CD14-positive monocyte (primary cell): ENCODE data around the gene KRT76. TPM values are rescaled to one million over a fixed set of nuclear protein-coding genes. Genes with fewer than 3 reads are reported as not detected.

Experiments used
- DNase-seq, 3 donors: peaks; one replicate each; pipeline ENCODE4 v3.0.0-alpha.2; 2011 to 2022
- H2AFZ ChIP-seq: 2 replicates; pipeline ENCODE4 v1.6.0; 2012; ENCODE audit warnings: mild to moderate bottlenecking, low read depth, low read length, inconsistent platforms; ENCODE audit not compliant: insufficient read depth, poor library complexity, severe bottlenecking
- H3K27ac ChIP-seq, 2 donors: 1 replicate in 1 of 2; 2 replicates in 1 of 2; pipeline ENCODE4 v1.5.1; 2012 to 2013; ENCODE audit warnings: low read length in 2 of 2, control low read depth in 1 of 2, inconsistent platforms in 1 of 2, low read depth in 1 of 2, mild to moderate bottlenecking in 1 of 2
- H3K27me3 ChIP-seq, 2 donors: one replicate each; pipeline versions ENCODE4 v1.6.0 to v1.6.1; 2011 to 2013; ENCODE audit warnings: low read length in 2 of 2; ENCODE audit not compliant: control insufficient read depth in 2 of 2, insufficient read depth in 2 of 2
- H3K36me3 ChIP-seq, 2 donors: replicated peaks in 1 of 2; 1 replicate in 1 of 2; 2 replicates in 1 of 2; pipeline versions ENCODE4 v1.5.1 to v1.6.1; 2012 to 2013; ENCODE audit warnings: low read length in 2 of 2, control low read depth in 1 of 2, inconsistent platforms in 1 of 2, mild to moderate bottlenecking in 1 of 2; ENCODE audit not compliant: insufficient read depth in 2 of 2, control insufficient read depth in 1 of 2
- H3K4me1 ChIP-seq, 2 donors: 1 replicate in 1 of 2; 2 replicates in 1 of 2; pipeline versions ENCODE4 v1.5.1 to v1.6.1; 2012 to 2013; ENCODE audit warnings: low read length in 2 of 2, control low read depth in 1 of 2, inconsistent platforms in 1 of 2, mild to moderate bottlenecking in 1 of 2, moderate library complexity in 1 of 2; ENCODE audit not compliant: insufficient read depth in 2 of 2, control insufficient read depth in 1 of 2
- H3K4me2 ChIP-seq: replicated peaks from 2 replicates; pipeline ENCODE3; 2012; ENCODE audit warnings: low read length, moderate library complexity, mild to moderate bottlenecking; ENCODE audit not compliant: poor library complexity, severe bottlenecking; ENCODE audit errors: extremely low read depth
- H3K4me3 ChIP-seq, 3 experiments: fragments of 200-600 bp in 1 of 3; sonication (generic) in 1 of 3; replicated peaks in 1 of 3; 1 replicate in 2 of 3; 2 replicates in 1 of 3; pipeline ENCODE4 v1.5.1; 2011 to 2013; ENCODE audit warnings: low read length in 3 of 3, mild to moderate bottlenecking in 3 of 3, control low read depth in 2 of 3, low read depth in 2 of 3, inconsistent platforms in 1 of 3, moderate library complexity in 1 of 3
- H3K79me2 ChIP-seq: 2 replicates; pipeline ENCODE4 v1.6.0; 2012; ENCODE audit warnings: mild to moderate bottlenecking, control low read depth, inconsistent platforms, low read length, moderate library complexity; ENCODE audit not compliant: insufficient read depth
- H3K9ac ChIP-seq: 2 replicates; pipeline ENCODE4 v1.6.0; 2017; ENCODE audit warnings: low read length, mild to moderate bottlenecking; ENCODE audit not compliant: insufficient read depth, poor library complexity, severe bottlenecking
- H3K9me3 ChIP-seq, 2 donors: replicated peaks in 1 of 2; 1 replicate in 1 of 2; 2 replicates in 1 of 2; pipeline versions ENCODE4 v1.5.1 to v1.6.1; 2012 to 2013; ENCODE audit warnings: low read length in 2 of 2, control low read depth in 1 of 2; ENCODE audit not compliant: control insufficient read depth in 1 of 2, insufficient read depth in 1 of 2
- H4K20me1 ChIP-seq: 2 replicates; pipeline ENCODE4 v1.6.0; 2012; ENCODE audit warnings: mild to moderate bottlenecking, low read length, control low read depth, moderate library complexity; ENCODE audit not compliant: insufficient read depth
- H3K27ac Mint-ChIP-seq, 7 donors: one replicate each; pipeline ENCODE4 v1.8.0; 2020; ENCODE audit warnings: mild to moderate bottlenecking in 7 of 7, mixed read lengths in 7 of 7, moderate library complexity in 6 of 7, inconsistent platforms in 2 of 7
- H3K27me3 Mint-ChIP-seq, 3 donors: one replicate each; pipeline ENCODE4 v1.8.0; 2021 to 2022; ENCODE audit warnings: low read depth in 3 of 3, mild to moderate bottlenecking in 3 of 3, mixed read lengths in 3 of 3, moderate library complexity in 3 of 3, inconsistent platforms in 1 of 3
- H3K36me3 Mint-ChIP-seq, 2 donors: one replicate each; pipeline ENCODE4 v1.8.0; 2020; ENCODE audit warnings: mixed read lengths in 2 of 2, inconsistent platforms in 1 of 2, mild to moderate bottlenecking in 1 of 2
- H3K4me1 Mint-ChIP-seq: one replicate; pipeline ENCODE4 v1.8.0; 2020; ENCODE audit warnings: mild to moderate bottlenecking, mixed read lengths
- H3K4me3 Mint-ChIP-seq, 2 donors: one replicate each; pipeline ENCODE4 v1.8.0; 2020; ENCODE audit warnings: mild to moderate bottlenecking in 2 of 2, mixed read lengths in 2 of 2, moderate library complexity in 1 of 2
- H3K9me3 Mint-ChIP-seq, 7 donors: one replicate each; pipeline ENCODE4 v1.8.0; 2020 to 2022; ENCODE audit warnings: mixed read lengths in 7 of 7, mild to moderate bottlenecking in 6 of 7, moderate library complexity in 6 of 7, inconsistent platforms in 2 of 7
- WGBS: methylation state at CpG from one replicate; pipeline ENCODE4 v1.1.5; 2013; ENCODE audit warnings: missing lambda C conversion rate; ENCODE audit not compliant: insufficient coverage; 5-methylcytosine and 5-hydroxymethylcytosine counted together
- intact Hi-C, 2 donors: fragments of 100-400 bp; cut with micrococcal nuclease; formaldehyde crosslinking; loops; one replicate each; pipeline versions ENCODE4 v1.15.0 to v1.15.1; 2023
- polyA plus RNA-seq, 3 donors: library from polyadenylated mRNA; depleted of rRNA in 1 of 3; unstranded in 2 of 3; stranded (reverse) in 1 of 3; fragments of 300-500 nt in 2 of 3; fragments of >200 nt in 1 of 3; fragmentation: Illumina TruSeq in 2 of 3; gene quantifications; 1 replicate in 2 of 3; 2 replicates in 1 of 3; pipeline ENCODE4 v1.2.3, GENCODE V29; 2012 to 2021
- TF ChIP-seq, protein P1 (sequence below): fragments of 200-600 bp; IDR thresholded peaks from one replicate; pipeline ENCODE4 v1.8.0; 2022; ENCODE audit warnings: antibody characterized with exemption, mild to moderate bottlenecking

KRT76 gene
- polyA plus RNA-seq, 3 donors = not detected

DNA sequence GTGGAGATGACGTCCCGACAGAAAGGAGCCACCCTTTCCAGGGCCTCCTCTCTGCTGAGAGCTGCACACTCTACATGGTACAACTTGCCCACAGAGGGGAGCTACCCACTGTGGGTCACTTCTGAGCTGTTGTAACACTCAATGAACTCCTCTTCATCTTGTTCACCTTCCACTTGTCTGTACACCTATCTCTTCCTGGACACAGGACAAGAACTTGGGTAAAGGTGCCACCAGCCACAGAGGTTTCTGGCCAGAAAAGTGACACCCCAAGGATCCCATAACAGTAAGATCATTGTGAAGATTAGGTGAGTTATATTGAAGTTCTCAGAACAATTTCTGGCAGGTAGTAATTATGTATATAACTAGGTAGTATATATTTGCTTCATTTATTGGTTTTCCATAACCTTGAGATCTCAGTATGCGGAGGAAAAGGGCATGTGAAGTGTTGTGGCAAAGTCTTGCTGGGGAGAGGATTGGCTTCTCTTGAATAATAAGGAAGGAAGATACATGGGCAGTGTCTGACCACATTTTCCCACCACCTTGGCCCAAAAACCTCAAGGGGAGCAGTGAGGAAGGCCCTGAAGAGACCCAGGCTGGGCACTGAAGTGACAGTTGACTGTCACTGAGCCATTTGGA, 34.2 kb downstream of the KRT76 start:
- Histone ChIP-seq H3K27me3 (no peaks in the 10 kb centered on the region), H3K4me2 (no peak overlapping the region), H2AFZ (no peak overlapping the region), H3K4me3 (no peak overlapping the region), H3K9ac (no peak overlapping the region), H3K36me3 (no peaks in the 10 kb centered on the region), H3K79me2 (no peaks in the 10 kb centered on the region), H3K4me1 (no peaks in the 10 kb centered on the region), H3K27ac (no peak overlapping the region), H4K20me1 (no peaks in the 10 kb centered on the region), H3K9me3 (no peaks in the 10 kb centered on the region)
- H3K4me3 Mint-ChIP-seq = no peak overlapping the region
- no peak for DNase-seq
- no peaks in the 10 kb centered on the region for H3K4me1 Mint-ChIP-seq
- H3K36me3 Mint-ChIP-seq = no peaks in the 10 kb centered on the region
- intact Hi-C loops = no loop called here
- TF ChIP-seq, protein P1, sequence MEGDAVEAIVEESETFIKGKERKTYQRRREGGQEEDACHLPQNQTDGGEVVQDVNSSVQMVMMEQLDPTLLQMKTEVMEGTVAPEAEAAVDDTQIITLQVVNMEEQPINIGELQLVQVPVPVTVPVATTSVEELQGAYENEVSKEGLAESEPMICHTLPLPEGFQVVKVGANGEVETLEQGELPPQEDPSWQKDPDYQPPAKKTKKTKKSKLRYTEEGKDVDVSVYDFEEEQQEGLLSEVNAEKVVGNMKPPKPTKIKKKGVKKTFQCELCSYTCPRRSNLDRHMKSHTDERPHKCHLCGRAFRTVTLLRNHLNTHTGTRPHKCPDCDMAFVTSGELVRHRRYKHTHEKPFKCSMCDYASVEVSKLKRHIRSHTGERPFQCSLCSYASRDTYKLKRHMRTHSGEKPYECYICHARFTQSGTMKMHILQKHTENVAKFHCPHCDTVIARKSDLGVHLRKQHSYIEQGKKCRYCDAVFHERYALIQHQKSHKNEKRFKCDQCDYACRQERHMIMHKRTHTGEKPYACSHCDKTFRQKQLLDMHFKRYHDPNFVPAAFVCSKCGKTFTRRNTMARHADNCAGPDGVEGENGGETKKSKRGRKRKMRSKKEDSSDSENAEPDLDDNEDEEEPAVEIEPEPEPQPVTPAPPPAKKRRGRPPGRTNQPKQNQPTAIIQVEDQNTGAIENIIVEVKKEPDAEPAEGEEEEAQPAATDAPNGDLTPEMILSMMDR = no peak
- WGBS = 89% methylated on average over 3 of the region's 3 CpGs
- peaks cover 0 to 4% (median 0%) of the 10 kb centered on the region in 7 donors for H3K9me3 Mint-ChIP-seq
- H3K27me3 Mint-ChIP-seq = peaks cover 9 to 12% (median 11%) of the 10 kb centered on the region in 3 donors
- no peak overlapping the region for H3K27ac Mint-ChIP-seq

DNA sequence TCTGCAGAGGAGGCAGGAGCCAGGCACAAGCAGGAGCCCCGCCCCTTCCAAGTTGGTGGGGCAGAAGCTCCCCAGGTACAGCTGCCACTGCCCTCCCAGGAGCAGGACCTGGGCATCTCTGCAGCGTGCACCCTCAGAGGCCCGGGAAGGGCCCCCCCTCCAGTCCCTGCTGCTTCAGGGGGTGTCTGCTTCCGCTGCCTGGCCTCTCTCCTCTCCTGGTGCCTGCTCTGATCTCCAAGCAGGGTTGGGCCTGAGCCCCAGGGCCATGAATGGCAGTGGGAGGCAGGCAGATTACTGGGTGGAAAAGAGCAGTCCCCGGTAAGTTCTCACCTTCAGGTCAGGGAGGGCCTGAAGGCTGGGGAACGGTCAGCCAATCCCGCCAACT, 35.0 kb downstream of the KRT76 start:
- no peak overlapping the region for H3K9ac ChIP-seq
- no peaks in the 10 kb centered on the region for H4K20me1 ChIP-seq
- H3K4me3 ChIP-seq = no peak overlapping the region
- DNase-seq = no peak
- Mint-ChIP-seq H3K4me1 (no peaks in the 10 kb centered on the region), H3K36me3 (no peaks in the 10 kb centered on the region), H3K9me3 (peaks cover 0 to 4% (median 0%) of the 10 kb centered on the region in 7 donors), H3K27ac (no peak overlapping the region), H3K4me3 (no peak overlapping the region), H3K27me3 (peaks cover 5 to 11% (median 9%) of the 10 kb centered on the region in 3 donors)
- TF ChIP-seq, protein P1 = no peak
- no peak overlapping the region for H3K27ac ChIP-seq
- intact Hi-C loops = no loop called here
- no peaks in the 10 kb centered on the region for H3K4me1 ChIP-seq
- no peak overlapping the region for H2AFZ ChIP-seq
- no peaks in the 10 kb centered on the region for H3K27me3 ChIP-seq
- 82% methylated on average over 4 of the region's 7 CpGs for WGBS
- H3K4me2 ChIP-seq = no peak overlapping the region
- no peaks in the 10 kb centered on the region for H3K9me3 ChIP-seq
- no peaks in the 10 kb centered on the region for H3K36me3 ChIP-seq
- H3K79me2 ChIP-seq = no peaks in the 10 kb centered on the region
